D721Med (cell line): Measurements from ENCODE around the gene BAHD1.

Experiments
- DNase-seq: peaks from one replicate; pipeline ENCODE4 v3.0.0; 2011; ENCODE audit warnings: low spot score; ENCODE audit not compliant: insufficient read length
- FAIRE-seq: peaks from 2 replicates; lab custom pipeline; 2011; peaks lifted over from hg19 to GRCh38; lab: Jason Lieb, UNC
- CTCF ChIP-seq: IDR thresholded peaks from 2 replicates; pipeline ENCODE4 v1.5.1; 2012; ENCODE audit warnings: mild to moderate bottlenecking, control low read depth; ENCODE audit not compliant: insufficient read depth; ENCODE audit errors: missing control alignments

The BAHD1 gene

GRCh38 chr15:40440743-40441564 is at the start of gene BAHD1:
BAHD1 (plus strand) TSS chr15:40440953; CDS start chr15:40458465, 17,512 bp downstream.
- TF ChIP-seq CTCF = peak; percentile 9
- peak; percentile 99 for DNase-seq
- no peak for FAIRE-seq

DNA sequence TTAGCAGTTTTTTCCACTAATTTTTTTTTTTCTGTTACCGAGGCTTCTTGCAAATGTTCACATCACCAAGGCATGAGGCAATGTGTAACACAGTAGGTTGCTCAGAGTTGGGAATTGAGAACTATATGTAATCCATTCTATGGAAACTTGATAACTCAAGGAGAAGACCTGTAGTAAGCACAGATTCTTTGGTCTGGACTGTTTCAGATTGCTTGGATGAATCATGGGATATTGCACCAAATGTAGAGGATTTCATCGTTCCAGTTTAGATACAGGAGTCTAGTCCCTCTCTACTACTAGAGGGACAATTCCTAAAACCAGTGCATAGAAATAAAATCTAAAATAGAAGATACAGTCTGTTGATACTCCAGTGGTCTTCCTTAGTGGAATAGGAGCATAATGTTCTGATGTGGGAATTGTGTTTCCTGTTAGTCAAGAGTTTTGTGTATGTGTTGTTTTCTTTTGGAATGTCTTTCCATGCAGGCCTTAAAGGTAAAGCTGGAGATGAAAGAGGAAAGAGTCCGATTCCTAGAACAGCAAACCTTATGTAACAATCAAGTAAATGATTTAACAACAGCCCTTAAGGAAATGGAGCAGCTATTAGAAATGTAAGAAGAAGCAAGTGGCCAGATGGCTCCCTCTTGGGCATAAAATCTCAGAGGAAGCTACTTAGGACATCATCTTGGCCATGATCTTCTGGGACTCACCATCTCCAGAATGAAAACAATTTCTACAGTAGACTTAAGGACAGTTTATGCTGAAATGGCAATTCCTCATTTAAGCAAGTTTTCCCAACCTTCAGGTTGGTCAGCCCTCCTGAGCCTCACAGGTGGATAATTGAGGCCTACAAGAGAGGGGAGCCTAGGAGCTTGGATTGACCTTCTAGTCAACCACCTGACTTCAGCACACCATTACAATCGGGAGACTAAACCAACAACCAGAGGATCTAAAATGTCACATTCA is 47.5 kb upstream of the BAHD1 start:
- TF ChIP-seq CTCF = no peak
- FAIRE-seq (no peak), DNase-seq (no peak)

DNA sequence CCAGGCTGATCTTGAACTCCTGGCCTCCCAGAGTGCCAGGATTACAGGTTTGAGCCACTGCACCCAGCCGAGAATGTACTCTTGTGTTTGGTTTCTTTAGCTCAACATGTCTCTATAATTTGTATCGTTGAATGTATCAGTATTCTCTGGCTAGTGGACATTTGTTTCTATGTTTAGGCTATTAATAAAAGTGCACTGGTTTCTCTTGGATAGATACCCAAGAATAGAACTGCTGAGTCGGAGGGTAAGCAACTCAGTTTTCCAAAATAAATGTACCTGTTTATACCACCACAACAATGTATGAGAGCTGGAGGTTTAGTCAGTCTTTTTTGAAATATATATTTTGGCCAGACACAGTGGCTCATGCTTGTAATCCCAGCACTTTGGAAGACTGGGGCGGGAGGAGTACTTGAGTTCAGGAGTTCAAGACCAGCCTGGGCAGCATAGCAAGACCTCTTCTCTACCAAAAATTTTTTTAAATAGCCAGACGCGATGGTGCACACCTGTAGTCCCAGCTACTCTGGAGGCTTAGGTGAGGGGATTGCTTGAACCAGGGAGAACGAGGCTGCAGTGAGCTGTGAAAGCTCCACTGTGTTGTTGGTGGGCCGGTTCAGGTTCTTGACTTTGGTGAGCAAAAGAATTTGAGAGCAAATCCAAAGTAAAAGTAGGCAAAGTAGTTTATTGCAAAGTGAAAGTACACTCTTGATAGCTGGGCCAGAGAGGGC is 42.9 kb upstream of the BAHD1 start:
- no peak for DNase-seq
- FAIRE-seq = no peak
- no peak for TF ChIP-seq CTCF

DNA sequence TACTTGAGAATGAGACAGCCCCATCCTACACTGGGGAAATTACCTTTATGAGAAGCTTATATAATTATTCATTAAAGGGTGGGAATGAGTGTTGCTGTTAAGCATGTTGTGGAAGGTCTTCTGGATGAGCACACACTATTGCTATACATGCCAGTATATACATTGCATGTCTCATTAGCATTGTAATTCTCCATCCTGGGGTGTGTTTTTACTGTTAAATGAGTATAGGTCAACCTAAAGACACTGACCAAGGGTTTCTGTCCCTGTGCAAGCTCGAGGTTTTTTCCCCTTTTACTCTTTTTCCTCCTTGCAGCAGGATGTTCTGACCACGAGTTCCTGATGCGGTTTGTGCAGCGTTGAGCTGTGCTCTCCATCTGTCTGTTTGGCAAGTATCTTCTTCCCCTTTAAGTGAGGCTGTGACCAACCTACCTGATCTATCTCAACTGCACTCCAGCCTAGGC is 42.3 kb upstream of the BAHD1 start:
- FAIRE-seq (no peak), DNase-seq (no peak)
- no peak for TF ChIP-seq CTCF

DNA sequence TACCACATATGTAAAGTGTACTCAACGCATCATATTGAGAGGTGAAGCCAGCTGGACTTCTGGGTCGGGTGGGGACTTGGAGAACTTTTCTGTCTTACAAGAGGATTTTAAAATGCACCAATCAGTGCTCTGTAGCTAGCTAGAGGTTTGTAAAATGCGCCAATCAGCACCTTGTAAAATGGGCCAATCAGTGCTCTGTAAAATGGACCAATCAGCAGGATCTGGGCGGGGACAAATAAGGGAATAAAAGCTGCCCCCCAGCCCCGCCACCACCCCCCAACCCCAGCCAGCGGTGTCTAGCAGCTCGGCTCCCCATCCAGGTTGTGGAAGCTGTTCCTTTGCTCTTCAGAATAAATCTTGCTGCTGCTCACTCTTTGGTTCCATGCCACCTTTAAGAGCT is 41.4 kb upstream of the BAHD1 start:
- no peak for TF ChIP-seq CTCF
- FAIRE-seq (no peak), DNase-seq (no peak)

DNA sequence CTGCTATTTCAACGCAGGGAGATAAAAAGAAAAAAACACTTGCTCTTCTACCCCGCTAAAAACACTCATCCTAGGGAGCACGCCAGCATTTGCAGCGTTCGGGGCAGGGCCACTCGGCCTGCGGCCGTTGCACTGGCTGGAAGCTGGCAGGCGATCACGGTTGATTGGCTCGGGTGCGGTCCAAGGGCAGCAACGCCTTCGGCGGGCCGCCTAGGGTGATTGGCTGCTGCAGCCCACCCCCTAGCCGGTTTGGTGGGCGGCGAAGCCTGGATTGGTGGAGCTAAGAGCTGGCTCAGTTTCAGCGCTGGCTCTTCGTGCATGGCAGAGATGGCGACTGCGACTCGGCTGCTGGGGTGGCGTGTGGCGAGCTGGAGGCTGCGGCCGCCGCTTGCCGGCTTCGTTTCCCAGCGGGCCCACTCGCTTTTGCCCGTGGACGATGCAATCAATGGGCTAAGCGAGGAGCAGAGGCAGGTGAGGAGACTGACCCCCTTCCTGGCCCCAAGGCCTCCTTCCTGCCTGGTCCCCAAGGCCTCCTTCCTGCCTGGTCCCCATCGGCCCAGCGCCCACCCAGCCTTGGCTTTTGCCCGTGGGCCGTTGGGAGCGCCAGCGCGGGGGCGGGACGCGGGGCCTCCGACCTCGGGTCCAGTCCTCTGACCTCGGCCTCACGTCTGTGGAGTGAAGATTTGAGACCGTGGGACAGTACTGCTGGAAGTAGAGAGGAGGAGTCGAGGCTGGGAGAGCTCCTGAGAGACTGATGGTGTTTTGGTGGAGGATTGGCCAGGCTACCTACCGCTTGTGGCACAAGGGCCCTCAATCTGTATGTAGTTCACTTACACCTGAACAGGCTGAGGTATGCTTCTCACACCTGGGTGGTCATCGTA is 35.0 kb upstream of the BAHD1 start, which contains the start of gene IVD:
TSS of gene IVD (plus strand) at position 295 of the 881 bp plus-strand sequence. CDS start at position 328, 33 bp downstream.
- TF ChIP-seq CTCF = no peak
- FAIRE-seq (peak; percentile 21), DNase-seq (peak; percentile 99)
